K562 (cell line): ENCODE results near the gene SLC6A9. TPM values are rescaled to one million over a fixed set of nuclear protein-coding genes. Genes with fewer than 3 reads are reported as not detected.

Experiments used
- ATF6 ChIP-seq: sonication (generic); formaldehyde crosslinking; IDR thresholded peaks from 2 replicates; pipeline ENCODE4 v1.4.0; 2020; ENCODE audit warnings: mild to moderate bottlenecking, missing genetic modification reagents
- BRCA1 ChIP-seq, 2 experiments: fragments of 450-650 bp in 1 of 2; sonication (generic) in 1 of 2; formaldehyde crosslinking in 1 of 2; IDR thresholded peaks; 2 replicates each; pipeline versions ENCODE4 v1.5.0 to v1.6.1; 2017 to 2020; ENCODE audit warnings: mild to moderate bottlenecking in 1 of 2, missing genetic modification reagents in 1 of 2
- E4F1 ChIP-seq: fragments of 250-450 bp; sonication (Bioruptor Pico); IDR thresholded peaks from 2 replicates; pipeline ENCODE4 v1.5.0; 2021; ENCODE audit warnings: mild to moderate bottlenecking, borderline replicate concordance
- ERF ChIP-seq: fragments of 450-650 bp; formaldehyde crosslinking; IDR thresholded peaks from 2 replicates; pipeline ENCODE4 v1.4.0; 2020; ENCODE audit warnings: mild to moderate bottlenecking, mixed read lengths
- HCFC1 ChIP-seq: IDR thresholded peaks from 2 replicates; pipeline ENCODE4 v1.6.1; 2012; ENCODE audit warnings: low read depth, low read length, improper control_type of control experiment
- PRMT5 ChIP-seq: sonication (generic); formaldehyde crosslinking; IDR thresholded peaks from 2 replicates; pipeline ENCODE4 v1.5.0; 2020; ENCODE audit warnings: missing genetic modification reagents
- RBM14 ChIP-seq: fragments of 200-400 bp; formaldehyde crosslinking; IDR thresholded peaks from 2 replicates; pipeline ENCODE4 v1.6.1; 2018; ENCODE audit warnings: low read depth, mild to moderate bottlenecking, low read length, moderate library complexity, borderline replicate concordance; ENCODE audit not compliant: insufficient read depth
- REST ChIP-seq, 2 experiments: fragments of 450-650 bp; formaldehyde crosslinking in 1 of 2; IDR thresholded peaks; 2 replicates each; pipeline versions ENCODE4 v1.4.0 to v1.6.1; 2014 to 2020; ENCODE audit warnings: mild to moderate bottlenecking in 2 of 2, borderline replicate concordance in 1 of 2, low read depth in 1 of 2
- ZKSCAN8 ChIP-seq: fragments of 200-800 bp; sonication (Bioruptor generic); IDR thresholded peaks from 2 replicates; pipeline ENCODE4 v1.6.1; 2016; ENCODE audit warnings: missing genetic modification characterization, missing compliant biosample characterization
- ZNF174 ChIP-seq: fragments of 250-450 bp; sonication (Bioruptor Pico); IDR thresholded peaks from 2 replicates; pipeline ENCODE4 v1.4.0; 2020; ENCODE audit warnings: mild to moderate bottlenecking
- ZNF384 ChIP-seq: IDR thresholded peaks from 2 replicates; pipeline ENCODE4 v1.6.1; 2012; ENCODE audit warnings: low read depth, low read length, improper control_type of control experiment
- ZNF778 ChIP-seq: fragments of 450-650 bp; formaldehyde crosslinking; IDR thresholded peaks from 2 replicates; pipeline ENCODE4 v1.4.0; 2020; ENCODE audit warnings: mild to moderate bottlenecking, moderate library complexity
- polyA plus RNA-seq, 8 experiments: library from polyadenylated mRNA; depleted of rRNA in 4 of 8; stranded (reverse) in 5 of 8; unstranded in 3 of 8; fragments of >200 nt; fragmentation: Nextera tagmentation in 2 of 8; fragmentation: Illumina TruSeq in 1 of 8; extraction: Ambion mirVana in 2 of 8; extraction: Trizol in 1 of 8; gene quantifications; 2 replicates each; pipeline versions ENCODE4 v1.2.1 to v1.2.3, GENCODE V29; 2011 to 2014; ENCODE audit warnings: inconsistent platforms in 1 of 8, missing spikeins in 1 of 8
- total RNA-seq, 7 experiments: library from RNA; depleted of rRNA in 6 of 7; stranded (reverse); fragments of >200 nt in 6 of 7; fragmentation: Illumina TruSeq in 2 of 7; extraction: Trizol in 2 of 7; gene quantifications; 2 replicates each; pipeline versions ENCODE4 v1.2.1 to v1.2.3, GENCODE V29; 2011 to 2021; ENCODE audit warnings: low replicate concordance in 1 of 7

SLC6A9 gene
- total and polyA plus RNA-seq, 9 of the 15 experiments (the other 6 are each of a cell fraction or from before 2014, with no cell fraction given): 0.17 to 18.7 (median 2.9) TPM

GRCh38 chr1:43969746-43970466 is 61.4 kb downstream of the SLC6A9 start, which contains the start of gene DPH2 (continued):
- no peak for TF ChIP-seq E4F1 (CRISPR knock-in tag)
- no peak for TF ChIP-seq ZKSCAN8
- no peak for TF ChIP-seq ATF6 (CRISPR knock-in tag)
- no peak for TF ChIP-seq ZNF384
- TF ChIP-seq ZNF778 (CRISPR knock-in tag): no peak
- TF ChIP-seq RBM14: no peak
- peak; percentile 15; the same call in 1 of the 2 replicates for TF ChIP-seq REST (IDR thresholded peaks at IDR 0.05; ENCODE audit: borderline replicate concordance)
- TF ChIP-seq REST (CRISPR knock-in tag; IDR thresholded peaks at IDR 0.05; ENCODE audit: low read depth): no peak; the same call in 1 of the 2 replicates
- no peak for TF ChIP-seq PRMT5
- no peak for TF ChIP-seq BRCA1 (IDR thresholded peaks at IDR 0.05)
- no peak for TF ChIP-seq BRCA1 (CRISPR knock-in tag; IDR thresholded peaks at IDR 0.05)
- TF ChIP-seq ERF (CRISPR knock-in tag): 0 out of 2 replicates have a peak, but pooled peaks have one; percentile 40
- TF ChIP-seq HCFC1: peak; percentile 97
- TF ChIP-seq ZNF174: no peak
